Fibroblast of skin of right biceps (primary cell): ENCODE data around the gene ABI1.

ENCODE experiments used
- DNase-seq: peaks from one replicate; pipeline ENCODE4 v3.0.0-alpha.2; 2013

ABI1 gene

GRCh38 chr10:26711324-26711723, 149.4 kb downstream of the ABI1 start:
- DNase-seq, result no peak

- DNase-seq, result no peak
Observed at GRCh38 chr10:26706936-26707335, 153.8 kb downstream of the ABI1 start.

- DNase-seq, result no peak
Observed at GRCh38 chr10:26706206-26706605, 154.6 kb downstream of the ABI1 start.

GRCh38 chr10:26703974-26704373, 156.8 kb downstream of the ABI1 start:
- DNase-seq, result no peak

- DNase-seq, result no peak
Observed at GRCh38 chr10:26703096-26703495, 157.7 kb downstream of the ABI1 start.

- no peak for DNase-seq
Observed at GRCh38 chr10:26700884-26701630, 159.7 kb downstream of the ABI1 start.

GRCh38 chr10:26699631-26700030, 161.1 kb downstream of the ABI1 start:
- no peak for DNase-seq

- no peak for DNase-seq
Observed at GRCh38 chr10:26698909-26699308, 161.8 kb downstream of the ABI1 start.

- DNase-seq, result no peak
Observed at GRCh38 chr10:26697922-26698608, 162.7 kb downstream of the ABI1 start.

GRCh38 chr10:26697163-26697921, 163.4 kb downstream of the ABI1 start, which contains the start of gene PDSS1:
Gene PDSS1 (plus strand): TSS chr10:26697701. CDS start chr10:26697712, 11 bp downstream.
- peak; percentile 70 for DNase-seq

- DNase-seq, result no peak
Observed at GRCh38 chr10:26696786-26697162, 164.0 kb downstream of the ABI1 start.
